HepG2 (cell line): ENCODE data around the gene EXOC7. TPM values are rescaled to one million over a fixed set of nuclear protein-coding genes. Genes with fewer than 3 reads are reported as not detected.
A peak's percentile ranks its signal among the peaks of the same experiment; 100 is the strongest.

ENCODE experiments used
- E2F2 ChIP-seq: sonication (generic); formaldehyde crosslinking; IDR thresholded peaks from 2 replicates; pipeline ENCODE4 v1.4.0; 2020; ENCODE audit warnings: missing genetic modification reagents, borderline replicate concordance
- EED ChIP-seq: sonication (generic); formaldehyde crosslinking; IDR thresholded peaks from 2 replicates; pipeline ENCODE4 v1.5.0; 2020; ENCODE audit warnings: mild to moderate bottlenecking, missing genetic modification reagents
- HNRNPUL1 ChIP-seq: fragments of 200-400 bp; formaldehyde crosslinking; IDR thresholded peaks from 2 replicates; pipeline ENCODE4 v1.6.1; 2017; ENCODE audit warnings: low read depth, mild to moderate bottlenecking, low read length, moderate library complexity
- KLF12 ChIP-seq: sonication (generic); formaldehyde crosslinking; IDR thresholded peaks from 2 replicates; pipeline ENCODE4 v1.4.0; 2020; ENCODE audit warnings: missing genetic modification reagents, borderline replicate concordance
- MAZ ChIP-seq, 2 experiments: sonication (generic) in 1 of 2; formaldehyde crosslinking in 1 of 2; IDR thresholded peaks; 2 replicates each; pipeline versions ENCODE4 v1.5.0 to v1.6.1; 2012 to 2020; ENCODE audit warnings: low read depth in 2 of 2, mild to moderate bottlenecking in 2 of 2, borderline replicate concordance in 1 of 2, improper control_type of control experiment in 1 of 2, low read length in 1 of 2, missing genetic modification reagents in 1 of 2, moderate library complexity in 1 of 2
- NCOA1 ChIP-seq: sonication (generic); formaldehyde crosslinking; IDR thresholded peaks from 2 replicates; pipeline ENCODE4 v1.9.0; 2021; ENCODE audit warnings: missing genetic modification reagents
- RFX5 ChIP-seq: IDR thresholded peaks from 2 replicates; pipeline ENCODE4 v1.6.1; 2011; ENCODE audit warnings: low read depth, low read length, improper control_type of control experiment
- SNAPC5 ChIP-seq: sonication (generic); formaldehyde crosslinking; IDR thresholded peaks from 2 replicates; pipeline ENCODE4 v1.8.1; 2023; ENCODE audit warnings: mild to moderate bottlenecking, missing genetic modification reagents, borderline replicate concordance
- ZBTB46 ChIP-seq: sonication (generic); formaldehyde crosslinking; IDR thresholded peaks from 2 replicates; pipeline ENCODE4 v1.4.0; 2020; ENCODE audit warnings: mild to moderate bottlenecking, missing genetic modification reagents, borderline replicate concordance
- ZNF513 ChIP-seq: sonication (generic); formaldehyde crosslinking; conservative IDR thresholded peaks from 2 replicates; pipeline ENCODE4 v1.5.0; 2020; ENCODE audit warnings: missing genetic modification reagents
- ZNF597 ChIP-seq: sonication (generic); formaldehyde crosslinking; IDR thresholded peaks from 2 replicates; pipeline ENCODE4 v1.5.0; 2020; ENCODE audit warnings: missing genetic modification reagents
- ZNF687 ChIP-seq: sonication (generic); formaldehyde crosslinking; IDR thresholded peaks from 2 replicates; pipeline ENCODE4 v1.5.1; 2020; ENCODE audit warnings: mild to moderate bottlenecking, missing genetic modification reagents, moderate library complexity
- ZNF891 ChIP-seq: sonication (generic); formaldehyde crosslinking; IDR thresholded peaks from 2 replicates; pipeline ENCODE4 v1.5.0; 2020; ENCODE audit warnings: mild to moderate bottlenecking, missing genetic modification reagents
- ZSCAN30 ChIP-seq: sonication (generic); formaldehyde crosslinking; IDR thresholded peaks from 2 replicates; pipeline ENCODE4 v1.5.0; 2020; ENCODE audit warnings: mild to moderate bottlenecking, missing genetic modification reagents
- polyA plus RNA-seq, 8 experiments: library from polyadenylated mRNA; depleted of rRNA in 3 of 8; stranded (reverse) in 7 of 8; unstranded in 1 of 8; fragments of >200 nt; fragmentation: Illumina TruSeq in 4 of 8; extraction: Trizol in 4 of 8; gene quantifications; 2 replicates each; pipeline versions ENCODE4 v1.2.1 to v1.2.3, GENCODE V29; 2011 to 2016; ENCODE audit warnings: low read depth in 4 of 8, missing spikeins in 1 of 8, mixed read lengths in 1 of 8; ENCODE audit not compliant: insufficient read depth in 1 of 8
- total RNA-seq, 5 experiments: library from RNA; depleted of rRNA; stranded (reverse); fragments of >200 nt; fragmentation: Illumina TruSeq; extraction: Trizol; gene quantifications; 2 replicates each; pipeline ENCODE4 v1.2.3, GENCODE V29; 2016; ENCODE audit warnings: low read depth in 1 of 5

Gene EXOC7
- total and polyA plus RNA-seq, 2 of the 13 experiments (the other 11 are each of a cell fraction or from before 2014, with no cell fraction given): 86.9 to 116 TPM

GRCh38 chr17:76138896-76139752 is 35.5 kb upstream of the EXOC7 start (continued):
- peak; percentile 20; the same call in 1 of the 2 replicates for TF ChIP-seq ZBTB46 (CRISPR knock-in tag)
- 0 out of 2 replicates have a peak, but pooled peaks have one; percentile 34 for TF ChIP-seq ZNF513 (CRISPR knock-in tag)
- no peak for TF ChIP-seq MAZ (IDR thresholded peaks at IDR 0.05; ENCODE audit: borderline replicate concordance, low read depth, low read length)
- TF ChIP-seq MAZ (CRISPR knock-in tag; IDR thresholded peaks at IDR 0.05; ENCODE audit: low read depth): peak; percentile 11; the same call in 1 of the 2 replicates
- TF ChIP-seq ZSCAN30 (CRISPR knock-in tag): no peak
- no peak for TF ChIP-seq HNRNPUL1
- peak; percentile 30; the same call in 1 of the 2 replicates for TF ChIP-seq EED (CRISPR knock-in tag)
- TF ChIP-seq ZNF891 (CRISPR knock-in tag): peak; percentile 26; the same call in 1 of the 2 replicates
- TF ChIP-seq KLF12: peak; percentile 14; the same call in 1 of the 2 replicates
- peak; percentile 59; the same call in 1 of the 2 replicates for TF ChIP-seq ZNF687 (CRISPR knock-in tag)
- TF ChIP-seq NCOA1 (CRISPR knock-in tag): 0 out of 2 replicates have a peak, but pooled peaks have one; percentile 5
- TF ChIP-seq SNAPC5 (CRISPR knock-in tag): no peak
- no peak for TF ChIP-seq RFX5
- peak; percentile 35; the same call in 1 of the 2 replicates for TF ChIP-seq E2F2 (CRISPR knock-in tag)
- TF ChIP-seq ZNF597 (CRISPR knock-in tag): 0 out of 2 replicates have a peak, but pooled peaks have one; percentile 42
